K562 (cell line): Measurements from ENCODE around the gene UBE3D. TPM values are rescaled to one million over a fixed set of nuclear protein-coding genes. Genes with fewer than 3 reads are reported as not detected.
A peak's percentile ranks its signal among the peaks of the same experiment; 100 is the strongest.

Source experiments
- ATAC-seq: fragments of 200-7000 bp; cut with Tn5 transposase; 3 replicates; pipeline ENCODE4 v1.9.1; 2020; ENCODE audit warnings: moderate library complexity
- BruUV-seq: library from RNA; stranded (reverse); fragments of 400-500 nt; replicated peaks from 2 replicates; lab custom pipeline; 2021; lab: Mats Ljungman, UMichigan
- CTCF ChIA-PET: fragments of 300-600 bp; formaldehyde crosslinking; extraction: SDS; loops from one replicate; lab custom pipeline; 2021; ENCODE audit warnings: low intra/inter-chr PET ratio; lab: Yijun Ruan, JAX
- POLR2A ChIA-PET: fragments of 300-600, 350-650 bp; sonication (Branson Sonifier 250); formaldehyde crosslinking; extraction: SDS; loops from one replicate; lab custom pipeline; 2021; ENCODE audit warnings: antibody characterized with exemption, inconsistent platforms; lab: Yijun Ruan, JAX
- DNase-seq, 4 experiments: peaks; one replicate each; pipeline versions ENCODE4 v3.0.0 to v3.0.0-alpha.2; 2011 to 2018; ENCODE audit warnings: low spot score in 3 of 4, mixed read lengths in 3 of 4; ENCODE audit errors: extremely low read depth in 1 of 4
- FAIRE-seq: peaks from 2 replicates; lab custom pipeline; 2011; peaks lifted over from hg19 to GRCh38; lab: Jason Lieb, UNC
- H2AFZ ChIP-seq: 2 replicates; pipeline ENCODE4 v1.6.0; 2011; ENCODE audit warnings: low read depth, low read length, control low read depth, inconsistent platforms
- H3K27ac ChIP-seq: fragments of 200-600 bp; 3 replicates; pipeline ENCODE4 v1.8.0; 2011; ENCODE audit warnings: low read depth, mild to moderate bottlenecking, control low read depth, inconsistent platforms, low read length, moderate library complexity, mixed read lengths; ENCODE audit errors: extremely low read depth
- H3K27me3 ChIP-seq, 2 experiments: fragments of 300-600 bp in 1 of 2; 2 replicates in 1 of 2; 3 replicates in 1 of 2; pipeline versions ENCODE4 v1.6.0 to v1.8.0; 2011; ENCODE audit warnings: inconsistent platforms in 2 of 2, low read length in 2 of 2, mild to moderate bottlenecking in 1 of 2, mixed read lengths in 1 of 2, moderate library complexity in 1 of 2; ENCODE audit not compliant: control insufficient read depth in 2 of 2, insufficient read depth in 2 of 2
- H3K36me3 ChIP-seq: fragments of 300-600 bp; 3 replicates; pipeline ENCODE4 v1.8.0; 2011; ENCODE audit warnings: mild to moderate bottlenecking, low read length, inconsistent platforms; ENCODE audit not compliant: control insufficient read depth, insufficient read depth
- H3K4me1 ChIP-seq, 2 experiments: fragments of 200-600 bp in 1 of 2; replicated peaks in 1 of 2; 2 replicates in 1 of 2; 3 replicates in 1 of 2; pipeline versions ENCODE4 v1.5.1 to v1.8.0; 2011; ENCODE audit warnings: inconsistent platforms in 2 of 2, low read length in 2 of 2, mild to moderate bottlenecking in 1 of 2, mixed read lengths in 1 of 2, moderate library complexity in 1 of 2; ENCODE audit not compliant: control insufficient read depth in 2 of 2, insufficient read depth in 2 of 2
- H3K4me2 ChIP-seq: 2 replicates; pipeline ENCODE4 v1.6.1; 2011; ENCODE audit warnings: low read length, control low read depth, inconsistent platforms, mixed read lengths; ENCODE audit not compliant: insufficient read depth
- H3K4me3 ChIP-seq: fragments of 200-600 bp; sonication (generic), shearing (Covaris generic); 2 replicates; pipeline ENCODE4 v1.5.1; 2016; ENCODE audit warnings: control low read depth, inconsistent platforms
- H3K79me2 ChIP-seq: fragments of 200-600 bp; 3 replicates; pipeline ENCODE4 v1.8.0; 2011; ENCODE audit warnings: low read length, inconsistent platforms; ENCODE audit not compliant: control insufficient read depth, insufficient read depth
- H3K9ac ChIP-seq, 2 experiments: 2 replicates each; pipeline versions ENCODE4 v1.6.0 to v1.6.1; 2011; ENCODE audit warnings: low read depth in 2 of 2, low read length in 2 of 2, control low read depth in 1 of 2, inconsistent platforms in 1 of 2, mild to moderate bottlenecking in 1 of 2, mixed read lengths in 1 of 2; ENCODE audit not compliant: insufficient read depth in 1 of 2
- H3K9me1 ChIP-seq: one replicate; pipeline ENCODE4 v1.6.0; 2011; ENCODE audit warnings: inconsistent platforms, mild to moderate bottlenecking, low read length, moderate library complexity; ENCODE audit not compliant: control insufficient read depth, insufficient read depth
- H3K9me3 ChIP-seq: replicated peaks from 2 replicates; pipeline ENCODE4 v1.5.1; 2011; ENCODE audit warnings: low read depth, low read length, inconsistent platforms; ENCODE audit not compliant: control insufficient read depth, insufficient read depth
- H4K20me1 ChIP-seq: replicated peaks from 2 replicates; pipeline ENCODE4 v1.6.1; 2011; ENCODE audit warnings: low read length, inconsistent platforms, mixed read lengths; ENCODE audit not compliant: control insufficient read depth, insufficient read depth
- ARID3A ChIP-seq: IDR thresholded peaks from 2 replicates; pipeline ENCODE4 v1.6.1; 2012; ENCODE audit warnings: low read depth, low read length, improper control_type of control experiment, borderline replicate concordance
- CAMTA2 ChIP-seq: fragments of 250-450 bp; sonication (Bioruptor Pico); conservative IDR thresholded peaks from 2 replicates; pipeline ENCODE4 v1.5.1; 2022
- KLF6 ChIP-seq: fragments of 250-450 bp; sonication (Bioruptor Pico); IDR thresholded peaks from 2 replicates; pipeline ENCODE4 v1.4.0; 2020; ENCODE audit warnings: mild to moderate bottlenecking, moderate library complexity, borderline replicate concordance
- ZBTB2 ChIP-seq: fragments of 450-650 bp; IDR thresholded peaks from 2 replicates; pipeline ENCODE4 v1.6.1; 2016; ENCODE audit warnings: antibody characterized with exemption
- ZBTB49 ChIP-seq: sonication (generic); formaldehyde crosslinking; IDR thresholded peaks from 2 replicates; pipeline ENCODE4 v1.8.0; 2022; ENCODE audit warnings: missing genetic modification reagents, mild to moderate bottlenecking, borderline replicate concordance
- ZNF280A ChIP-seq: fragments of 450-650 bp; IDR thresholded peaks from 2 replicates; pipeline ENCODE4 v1.6.1; 2018; ENCODE audit warnings: mild to moderate bottlenecking, low read depth; ENCODE audit not compliant: partially characterized antibody
- ZNF655 ChIP-seq: fragments of 250-450 bp; sonication (Bioruptor Pico); IDR thresholded peaks from 2 replicates; pipeline ENCODE4 v1.5.0; 2021
- WGBS: fragments of 100-300 bp; shearing (Covaris generic); methylation state at CpG from one replicate; pipeline ENCODE4 v1.1.6; 2016; ENCODE audit warnings: low coverage, mixed read lengths; ENCODE audit not compliant: insufficient coverage; ENCODE audit errors: missing lambda C conversion rate; 5-methylcytosine and 5-hydroxymethylcytosine counted together
- in situ Hi-C: fragments of 300-500 bp; cut with MboI; formaldehyde crosslinking; loops from 4 replicates; pipeline ENCODE4 v1.15.0; 2018; ENCODE audit warnings: inconsistent platforms, mixed read lengths
- intact Hi-C: fragments of 100-400 bp; cut with micrococcal nuclease; formaldehyde crosslinking; loops from 2 replicates; pipeline ENCODE4 v1.14.2; 2022
- polyA plus RNA-seq, 8 experiments: library from polyadenylated mRNA; depleted of rRNA in 4 of 8; stranded (reverse) in 5 of 8; unstranded in 3 of 8; fragments of >200 nt; fragmentation: Nextera tagmentation in 2 of 8; fragmentation: Illumina TruSeq in 1 of 8; extraction: Ambion mirVana in 2 of 8; extraction: Trizol in 1 of 8; gene quantifications; 2 replicates each; pipeline versions ENCODE4 v1.2.1 to v1.2.3, GENCODE V29; 2011 to 2014; ENCODE audit warnings: inconsistent platforms in 1 of 8, missing spikeins in 1 of 8
- total RNA-seq, 7 experiments: library from RNA; depleted of rRNA in 6 of 7; stranded (reverse); fragments of >200 nt in 6 of 7; fragmentation: Illumina TruSeq in 2 of 7; extraction: Trizol in 2 of 7; gene quantifications; 2 replicates each; pipeline versions ENCODE4 v1.2.1 to v1.2.3, GENCODE V29; 2011 to 2021; ENCODE audit warnings: low replicate concordance in 1 of 7

The UBE3D gene
- total and polyA plus RNA-seq, 9 of the 15 experiments (the other 6 are each of a cell fraction or from before 2014, with no cell fraction given), result 9.4 to 17.6 (median 11.9) TPM

- TF ChIP-seq ZBTB2 (no peak), ZNF655 (CRISPR knock-in tag) (no peak), KLF6 (CRISPR knock-in tag) (no peak), ARID3A (no peak), CAMTA2 (CRISPR knock-in tag) (no peak)
- TF ChIP-seq, all 486 proteins: peak for 0
These were observed 156.1 kb downstream of the UBE3D start (continued) for GRCh38 chr6:82909551-82909950.

GRCh38 chr6:82908661-82909060 is 157.0 kb downstream of the UBE3D start:
- Histone ChIP-seq H3K79me2 (no peaks in the 10 kb centered on the region), H3K36me3 (no peaks in the 10 kb centered on the region), H3K4me2 (no peak overlapping the region), H4K20me1 (no peaks in the 10 kb centered on the region), H3K9ac (no peak overlapping the region), H3K4me3 (no peak overlapping the region), H3K9me1 (no peaks in the 10 kb centered on the region), H3K4me1 (peaks cover 0 to 8% of the 10 kb centered on the region in 2 experiments; a peak in 2 of 5 replicates), H2AFZ (no peak overlapping the region), H3K27ac (no peak overlapping the region), H3K27me3 (no peaks in the 10 kb centered on the region)
- FAIRE-seq (no peak), ATAC-seq (0 out of 3 replicates have a peak, but pooled peaks have one; percentile 23), DNase-seq (no peak)
- no TSS peak for BruUV-seq
- ChIA-PET CTCF (no interaction called here), POLR2A (no interaction called here)
- 45% methylated on average over 2 of the region's 2 CpGs for WGBS
- in situ Hi-C loops, result no loop called here
- TF ChIP-seq ZBTB49 (CRISPR knock-in tag), result no peak
- TF ChIP-seq ZNF280A, result no peak
- TF ChIP-seq, all 486 proteins: peak for 0
- intact Hi-C loops, result no loop called here
- H3K9me3 ChIP-seq, result no peaks in the 10 kb centered on the region
